HG03108 (cell line): ENCODE measurements around the gene SLC9A3.
"Not testable (repeated sequence)": the region's sequence is repeated elsewhere in the genome, so short reads cannot be mapped to it uniquely, and the experiment has no call there.

Experiments used
- ATAC-seq: cut with Tn5 transposase; IDR thresholded peaks from one replicate; pipeline ENCODE4 v1.9.1; 2021; ENCODE audit warnings: moderate library complexity; ENCODE audit not compliant: unreplicated experiment

SLC9A3 gene

GRCh38 chr5:492314-492893 is 31.8 kb downstream of the SLC9A3 start:
- ATAC-seq = no peak

DNA sequence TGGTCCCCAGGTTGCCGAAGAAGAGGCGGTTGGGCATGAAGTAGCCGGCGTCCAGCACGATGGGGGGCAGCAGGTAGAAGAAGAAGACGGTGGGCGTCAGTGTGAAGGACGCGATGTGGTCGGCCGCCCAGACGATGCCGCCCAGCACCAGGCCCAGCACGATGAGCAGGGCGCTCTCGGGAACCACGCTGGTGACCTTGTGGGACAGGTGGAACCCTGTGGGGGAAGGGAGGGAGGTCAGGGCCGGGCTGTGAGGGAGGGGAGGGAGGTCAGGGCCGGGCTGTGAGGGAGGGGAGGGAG is 32.4 kb downstream of the SLC9A3 start:
- no peak for ATAC-seq

- ATAC-seq = no peak
Measured at GRCh38 chr5:491119-491855, 33.0 kb downstream of the SLC9A3 start.

DNA sequence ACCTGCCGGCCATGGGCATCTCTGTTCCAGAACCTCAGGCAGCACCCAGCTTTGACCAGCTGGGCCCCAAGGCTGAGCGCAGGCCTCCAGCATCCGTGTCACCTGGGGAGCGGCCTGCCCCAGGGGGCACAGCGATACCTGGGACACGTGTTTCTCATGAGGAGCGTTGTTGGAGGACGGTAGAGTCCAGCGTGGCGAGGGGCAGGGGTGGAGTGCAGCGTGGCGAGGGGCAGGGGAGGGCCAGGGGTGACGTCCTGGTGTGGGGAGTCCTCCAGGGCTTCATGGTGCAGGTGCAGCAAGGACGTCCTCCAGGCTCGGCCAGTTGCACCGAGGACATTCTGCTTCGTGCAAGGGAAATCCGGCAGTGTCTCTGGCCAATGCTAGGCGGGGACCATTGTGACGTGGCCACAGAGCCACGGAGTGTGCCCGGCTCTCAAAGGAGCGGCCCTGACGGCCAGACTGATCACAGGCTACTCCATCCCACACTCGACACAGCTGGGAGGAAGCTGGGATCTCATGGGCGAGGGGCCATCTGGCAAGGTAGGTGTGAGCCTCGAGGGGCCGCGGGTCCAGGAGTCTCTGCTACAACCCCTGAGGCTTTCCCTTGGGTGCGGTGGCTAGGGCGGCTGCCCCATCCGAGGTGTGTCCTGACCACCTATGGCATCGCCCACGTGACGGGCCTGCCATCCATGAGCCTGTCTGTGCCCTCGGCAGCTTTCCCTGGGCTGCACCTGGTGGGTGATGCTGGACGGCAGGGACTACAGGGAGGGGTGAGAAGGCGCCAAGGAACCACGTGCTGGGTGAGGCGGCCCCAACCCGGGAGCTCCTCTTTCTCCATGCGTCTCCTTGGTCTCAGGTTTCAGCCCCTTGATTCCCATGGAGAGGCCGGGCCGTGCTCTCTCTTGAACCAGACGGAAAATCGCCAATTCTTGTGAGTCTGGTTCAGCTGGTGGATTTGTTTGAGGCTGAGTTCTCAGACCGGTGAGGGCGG is 33.8 kb downstream of the SLC9A3 start:
- no peak for ATAC-seq

DNA sequence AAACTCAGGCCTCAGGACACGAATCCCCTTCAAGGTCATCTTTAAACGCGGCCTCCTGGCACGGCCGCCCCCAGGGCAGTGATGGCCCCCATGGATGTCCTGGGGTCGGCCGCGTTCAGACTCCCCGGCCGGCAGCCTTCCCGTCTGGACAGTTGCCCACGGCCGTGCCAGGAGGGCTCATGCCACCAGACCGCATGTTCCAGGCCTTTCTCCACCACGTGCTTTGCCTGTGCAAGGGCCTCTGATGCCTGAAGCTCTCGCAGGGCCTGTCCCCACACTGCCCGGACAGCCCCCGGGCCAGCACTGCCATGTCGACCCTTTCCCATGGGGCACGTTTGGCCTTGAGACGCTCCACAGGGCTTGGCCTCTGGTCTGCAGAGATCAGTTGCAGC is 34.6 kb downstream of the SLC9A3 start:
- ATAC-seq = no peak

GRCh38 chr5:488744-489688 is 35.2 kb downstream of the SLC9A3 start:
- ATAC-seq = no peak

DNA sequence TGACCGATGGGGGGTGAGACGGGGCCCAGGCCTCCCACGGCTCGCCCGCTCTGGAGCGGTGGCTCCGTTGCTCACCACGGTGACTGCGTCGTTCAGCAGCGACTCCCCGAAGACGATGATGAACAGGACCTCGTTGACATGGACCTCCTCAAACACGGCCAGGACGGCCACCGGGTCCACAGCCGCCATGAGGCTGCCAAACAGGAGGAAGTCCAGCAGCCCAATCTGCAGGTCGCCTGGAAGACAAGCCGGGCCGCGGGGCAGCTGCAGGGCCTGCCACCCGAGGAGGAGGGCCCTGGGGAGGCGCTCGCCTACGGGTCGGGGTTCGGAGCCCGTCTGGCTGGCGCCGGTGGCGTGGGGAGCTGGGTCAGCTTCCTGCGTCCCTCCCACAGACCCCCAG is 36.0 kb downstream of the SLC9A3 start:
- no peak for ATAC-seq

DNA sequence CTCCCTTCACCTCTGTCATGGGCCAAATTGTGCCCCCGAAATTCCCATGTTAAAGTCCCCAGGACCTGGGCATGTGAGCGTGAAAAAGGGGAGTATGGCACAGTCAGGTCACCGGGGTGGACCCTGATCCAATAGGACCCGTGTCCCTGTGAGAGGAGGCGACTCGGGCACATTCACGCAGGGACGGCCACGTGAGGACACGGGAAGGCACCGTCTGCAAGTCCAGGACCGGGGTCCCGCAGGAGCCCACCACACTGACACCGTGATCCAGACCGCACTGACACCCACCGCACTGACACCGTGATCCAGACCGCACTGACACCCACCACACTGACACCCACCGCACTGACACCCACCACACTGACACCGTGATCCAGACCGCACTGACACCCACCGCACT is 37.7 kb downstream of the SLC9A3 start:
- not testable (repeated sequence) for ATAC-seq

DNA sequence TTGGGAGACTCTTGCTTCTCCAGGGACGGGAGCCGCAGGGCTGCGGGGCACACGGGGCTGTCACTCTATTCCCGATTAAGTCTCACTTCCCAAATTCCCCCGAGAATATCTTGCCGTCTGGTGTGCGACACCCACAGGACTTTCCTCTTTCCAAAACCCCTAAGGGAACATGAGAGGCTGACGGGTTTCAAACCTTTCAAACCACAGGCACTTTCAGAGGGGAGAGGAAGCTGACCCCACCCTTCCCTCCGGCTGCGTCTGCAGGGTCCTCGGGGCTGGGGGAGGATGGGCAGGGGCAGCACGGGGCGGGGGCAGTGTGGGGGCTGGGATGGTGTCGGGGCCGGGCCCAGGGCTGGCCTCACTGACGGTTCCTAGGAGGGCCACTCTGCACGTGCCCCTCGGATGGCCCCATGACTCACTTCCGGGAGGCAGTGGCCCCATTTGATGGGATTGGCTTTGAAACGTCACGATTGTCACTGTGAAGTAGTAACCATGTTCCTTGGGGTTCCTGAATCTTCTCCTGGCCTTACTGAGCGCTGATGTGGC is 38.2 kb downstream of the SLC9A3 start:
- ATAC-seq = no peak

- no peak for ATAC-seq
Measured at GRCh38 chr5:485113-485945, 38.9 kb downstream of the SLC9A3 start.

GRCh38 chr5:484556-484955 is 39.7 kb downstream of the SLC9A3 start:
- no peak for ATAC-seq

GRCh38 chr5:483434-484140 is 40.7 kb downstream of the SLC9A3 start:
- no peak for ATAC-seq

- no peak for ATAC-seq
Measured at GRCh38 chr5:483011-483410, 41.2 kb downstream of the SLC9A3 start.

DNA sequence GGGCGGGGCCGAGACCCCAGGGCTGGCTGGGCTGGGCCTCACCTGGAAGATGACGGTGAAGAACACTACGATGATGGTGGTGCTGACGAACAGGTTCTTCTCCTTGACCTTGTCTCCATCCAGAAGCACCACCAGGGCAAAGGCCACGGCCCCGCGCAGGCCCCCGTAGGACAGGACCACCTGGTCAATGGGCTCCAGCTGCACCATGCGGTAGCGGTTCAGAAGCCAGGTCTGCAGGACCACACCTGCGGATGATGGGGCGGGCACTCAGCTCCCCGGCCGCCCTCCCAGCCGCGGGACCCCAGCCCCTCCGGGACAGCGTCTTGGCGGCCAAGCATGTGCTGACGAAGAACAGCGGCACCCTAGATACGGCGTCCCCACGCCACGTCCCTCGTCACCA is 41.7 kb downstream of the SLC9A3 start:
- no peak for ATAC-seq

DNA sequence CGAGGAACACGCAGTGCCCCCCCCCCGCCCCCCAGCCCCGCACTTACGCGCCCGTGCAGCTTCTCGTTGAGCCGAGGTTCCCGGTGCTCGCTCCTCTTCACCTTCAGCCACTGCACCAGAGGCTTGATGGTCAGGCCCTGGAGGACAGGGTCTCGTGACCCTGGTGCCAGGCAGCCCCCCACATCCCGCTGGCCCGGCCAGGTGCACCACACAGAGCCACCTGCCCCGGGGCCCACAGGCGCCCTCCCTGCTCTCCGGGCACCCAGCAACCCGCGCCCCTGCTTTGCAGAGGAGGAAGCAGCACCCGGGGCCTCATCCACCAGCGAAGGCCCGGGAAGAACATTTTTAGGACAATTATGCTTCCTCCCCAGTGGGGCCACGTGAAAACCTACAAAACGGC is 42.2 kb downstream of the SLC9A3 start:
- ATAC-seq = no peak

- no peak for ATAC-seq
Measured at GRCh38 chr5:481347-481746, 42.9 kb downstream of the SLC9A3 start.

DNA sequence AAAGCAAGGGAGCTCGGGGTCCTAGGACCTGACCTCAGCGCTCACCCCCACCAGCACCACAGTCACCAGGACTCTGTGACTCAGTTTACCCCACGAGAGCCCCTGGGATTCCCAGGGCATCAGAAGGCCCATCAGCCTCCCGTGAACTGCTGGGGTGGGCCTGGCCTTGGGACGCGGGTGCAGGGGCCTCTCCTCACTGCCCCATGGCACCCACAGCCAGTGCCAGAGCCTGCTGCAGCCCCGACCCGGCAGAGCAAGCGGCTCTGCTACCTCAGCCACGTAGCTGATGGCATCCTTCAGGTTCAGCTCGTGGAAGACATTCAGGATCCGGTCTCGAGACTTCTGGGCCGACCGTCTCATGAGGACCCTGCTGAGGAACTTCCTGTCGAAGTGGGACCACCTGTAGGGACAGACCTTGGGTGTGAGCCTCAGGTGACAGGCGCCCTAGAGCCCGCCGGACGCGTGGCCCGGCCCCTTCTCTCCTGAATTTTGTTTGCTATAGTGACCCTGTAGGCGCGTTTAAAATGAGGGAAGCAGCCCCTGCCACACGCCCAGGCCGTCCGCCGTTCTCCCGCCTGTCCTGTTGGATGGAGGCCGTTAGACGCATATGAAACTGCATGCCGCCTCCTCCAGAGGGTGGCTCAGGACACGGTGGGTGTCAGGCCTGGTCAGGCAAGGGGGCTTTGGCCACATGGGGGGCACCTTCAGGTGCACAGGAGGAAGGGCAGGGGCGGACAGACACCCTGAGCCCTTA is 44.5 kb downstream of the SLC9A3 start:
- ATAC-seq = no peak

DNA sequence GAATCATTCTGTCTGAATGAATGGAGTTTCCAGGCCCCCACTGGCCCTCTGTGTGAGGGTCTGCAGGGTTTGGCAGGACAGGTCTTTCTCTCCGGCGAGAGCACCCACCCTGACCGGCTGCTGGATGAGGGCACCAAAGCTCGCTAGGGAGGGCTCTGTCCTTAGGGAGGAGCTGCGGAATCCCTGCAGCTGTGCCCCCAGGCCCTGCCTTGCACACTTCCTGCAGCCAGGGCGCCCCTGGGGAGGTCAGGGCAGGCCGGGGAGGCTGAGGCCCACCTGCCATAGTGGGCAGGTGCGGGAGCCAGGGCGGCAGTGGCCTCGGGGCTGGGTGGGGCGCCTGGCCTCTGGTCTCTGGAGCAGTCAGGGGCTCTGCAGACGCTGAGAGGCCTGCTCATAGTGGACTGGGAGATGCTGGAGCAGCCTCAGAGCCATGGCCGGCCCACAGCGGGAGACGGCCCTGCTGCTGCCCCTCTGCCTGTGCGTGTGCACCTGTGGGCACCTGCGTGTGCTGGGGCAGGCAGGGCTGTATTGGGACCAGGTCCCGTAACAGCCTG is 45.2 kb downstream of the SLC9A3 start:
- no peak for ATAC-seq
